ENCODE measurements around the gene KCNH6. TPM values are rescaled to one million over a fixed set of nuclear protein-coding genes. Genes with fewer than 3 reads are reported as not detected.

The KCNH6 gene
- total RNA-seq, 2 donors from 2014 or later, result 0.78 TPM; not detected in 1

DNA sequence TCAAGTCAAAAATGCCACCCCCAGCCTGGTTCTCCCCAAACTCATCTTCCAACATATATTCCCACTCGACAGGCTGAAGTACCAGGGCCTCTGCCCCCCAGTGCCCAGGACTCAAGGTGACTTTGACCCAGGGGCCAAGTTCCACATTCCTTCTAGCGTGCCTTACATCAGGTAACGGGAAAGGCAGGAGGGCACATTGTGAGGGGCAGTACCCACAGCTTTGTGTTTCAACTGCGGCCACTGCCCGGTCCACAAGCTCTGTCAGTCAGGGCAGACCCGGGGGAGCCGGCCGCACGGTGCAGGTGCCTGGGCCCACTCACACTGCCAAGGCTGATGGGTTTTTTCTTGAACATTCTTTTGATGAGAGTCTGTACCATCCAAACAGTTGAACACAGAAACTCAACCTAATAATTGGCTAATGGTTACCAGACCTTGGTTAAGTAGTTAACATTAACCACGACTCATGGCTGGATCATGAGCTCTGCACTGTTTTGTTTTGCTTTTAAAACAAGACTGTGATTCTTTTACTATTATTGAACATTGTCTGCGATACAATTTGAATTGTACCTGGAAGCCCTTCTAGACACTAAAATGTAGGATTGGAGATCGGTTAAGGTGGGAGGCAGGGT lies 28.7 kb upstream of the KCNH6 start:
- no peaks in the 10 kb centered on the region for H3K27me3 ChIP-seq
- H3K36me3 ChIP-seq (replicated peaks in 1 of 2; ENCODE audit: insufficient read depth in 1 of 2, low read depth in 2 of 2), result no peaks in the 10 kb centered on the region
- H3K4me1 ChIP-seq, result peaks cover 6% of the 10 kb centered on the region
- TF ChIP-seq, protein P1, sequence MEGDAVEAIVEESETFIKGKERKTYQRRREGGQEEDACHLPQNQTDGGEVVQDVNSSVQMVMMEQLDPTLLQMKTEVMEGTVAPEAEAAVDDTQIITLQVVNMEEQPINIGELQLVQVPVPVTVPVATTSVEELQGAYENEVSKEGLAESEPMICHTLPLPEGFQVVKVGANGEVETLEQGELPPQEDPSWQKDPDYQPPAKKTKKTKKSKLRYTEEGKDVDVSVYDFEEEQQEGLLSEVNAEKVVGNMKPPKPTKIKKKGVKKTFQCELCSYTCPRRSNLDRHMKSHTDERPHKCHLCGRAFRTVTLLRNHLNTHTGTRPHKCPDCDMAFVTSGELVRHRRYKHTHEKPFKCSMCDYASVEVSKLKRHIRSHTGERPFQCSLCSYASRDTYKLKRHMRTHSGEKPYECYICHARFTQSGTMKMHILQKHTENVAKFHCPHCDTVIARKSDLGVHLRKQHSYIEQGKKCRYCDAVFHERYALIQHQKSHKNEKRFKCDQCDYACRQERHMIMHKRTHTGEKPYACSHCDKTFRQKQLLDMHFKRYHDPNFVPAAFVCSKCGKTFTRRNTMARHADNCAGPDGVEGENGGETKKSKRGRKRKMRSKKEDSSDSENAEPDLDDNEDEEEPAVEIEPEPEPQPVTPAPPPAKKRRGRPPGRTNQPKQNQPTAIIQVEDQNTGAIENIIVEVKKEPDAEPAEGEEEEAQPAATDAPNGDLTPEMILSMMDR (IDR thresholded peaks at IDR 0.05), result no peak
- H3K9me3 ChIP-seq, result no peaks in the 10 kb centered on the region
- DNase-seq (no peak), ATAC-seq (peak; percentile 17)
- WGBS, 2 donors, result 57 to 60% methylated on average over 4 to 11 of the region's 12 CpGs
- intact Hi-C loops (cut with DNase I), result no loop called here
- peak overlapping the region in 1 of 4 donors; percentile 14 for H3K27ac ChIP-seq
- no peak overlapping the region for H3K4me3 ChIP-seq

DNA sequence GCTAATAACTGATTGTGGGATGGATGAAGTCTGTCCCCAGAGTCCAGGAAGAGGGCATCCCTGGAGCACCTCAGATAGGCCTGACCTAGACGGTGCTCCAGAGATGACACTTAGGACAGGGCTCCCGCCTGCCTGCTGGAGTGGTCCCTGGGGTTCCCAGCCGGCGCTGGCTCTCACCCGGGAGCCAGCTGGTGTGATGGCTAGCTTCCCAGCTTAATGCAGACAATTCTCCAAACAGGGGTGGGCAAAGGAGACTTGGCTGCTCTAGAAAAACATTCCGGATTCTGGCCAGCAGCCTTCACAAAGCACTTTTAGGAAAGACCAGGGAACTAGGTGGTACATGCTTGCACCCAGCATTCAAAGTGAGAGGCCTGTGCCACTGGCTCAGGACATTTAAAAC lies 27.7 kb upstream of the KCNH6 start:
- TF ChIP-seq, protein P1 (IDR thresholded peaks at IDR 0.05), result no peak
- TF ChIP-seq POLR2A (IDR thresholded peaks at IDR 0.05), result no peak
- H3K27me3 ChIP-seq, result no peaks in the 10 kb centered on the region
- intact Hi-C loops (cut with DNase I), result no loop called here
- H3K9me3 ChIP-seq, result no peaks in the 10 kb centered on the region
- H3K4me3 ChIP-seq, result no peak overlapping the region
- H3K27ac ChIP-seq, result no peak overlapping the region
- H3K4me1 ChIP-seq, result peaks cover 6% of the 10 kb centered on the region
- WGBS, 2 donors, result 51 to 67% methylated on average over 2 to 6 of the region's 6 CpGs
- no peak for ATAC-seq
- H3K36me3 ChIP-seq (replicated peaks in 1 of 2; ENCODE audit: insufficient read depth in 1 of 2, low read depth in 2 of 2), result no peaks in the 10 kb centered on the region
- no peak for DNase-seq

DNA sequence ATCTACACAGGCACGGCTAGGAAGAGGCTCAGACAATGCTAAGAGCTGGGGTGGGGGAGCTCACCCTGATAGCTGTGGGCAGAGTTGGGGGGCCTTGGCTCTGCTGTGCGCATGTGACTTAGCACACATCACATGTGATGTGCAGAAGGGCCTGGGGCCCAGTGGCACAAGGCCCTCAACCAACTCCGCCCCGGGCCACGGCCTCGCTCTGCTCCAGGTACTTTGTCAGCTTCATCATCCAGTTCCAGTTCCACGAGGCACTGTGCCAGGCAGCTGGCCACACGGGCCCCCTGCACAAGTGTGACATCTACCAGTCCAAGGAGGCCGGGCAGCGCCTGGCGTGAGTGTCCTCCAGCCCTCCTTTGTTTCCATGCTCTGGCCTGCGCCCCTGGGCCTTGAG lies 27.0 kb upstream of the KCNH6 start:
- H3K27ac ChIP-seq, result no peak overlapping the region
- H3K9me3 ChIP-seq, result no peaks in the 10 kb centered on the region
- H3K4me1 ChIP-seq, result peaks cover 6% of the 10 kb centered on the region
- H3K27me3 ChIP-seq, result no peaks in the 10 kb centered on the region
- TF ChIP-seq POLR2A (IDR thresholded peaks at IDR 0.05), result no peak
- TF ChIP-seq, protein P1 (IDR thresholded peaks at IDR 0.05), result no peak
- DNase-seq, result no peak
- no peak overlapping the region for H3K4me3 ChIP-seq
- ATAC-seq, result no peak
- no peaks in the 10 kb centered on the region for H3K36me3 ChIP-seq (replicated peaks in 1 of 2; ENCODE audit: insufficient read depth in 1 of 2, low read depth in 2 of 2)
- intact Hi-C loops (cut with DNase I), result no loop called here
- WGBS, 2 donors, result 82% methylated on average over 12 of the region's 12 CpGs; no CpG with 5 or more reads in 1 of the 2 donors

DNA sequence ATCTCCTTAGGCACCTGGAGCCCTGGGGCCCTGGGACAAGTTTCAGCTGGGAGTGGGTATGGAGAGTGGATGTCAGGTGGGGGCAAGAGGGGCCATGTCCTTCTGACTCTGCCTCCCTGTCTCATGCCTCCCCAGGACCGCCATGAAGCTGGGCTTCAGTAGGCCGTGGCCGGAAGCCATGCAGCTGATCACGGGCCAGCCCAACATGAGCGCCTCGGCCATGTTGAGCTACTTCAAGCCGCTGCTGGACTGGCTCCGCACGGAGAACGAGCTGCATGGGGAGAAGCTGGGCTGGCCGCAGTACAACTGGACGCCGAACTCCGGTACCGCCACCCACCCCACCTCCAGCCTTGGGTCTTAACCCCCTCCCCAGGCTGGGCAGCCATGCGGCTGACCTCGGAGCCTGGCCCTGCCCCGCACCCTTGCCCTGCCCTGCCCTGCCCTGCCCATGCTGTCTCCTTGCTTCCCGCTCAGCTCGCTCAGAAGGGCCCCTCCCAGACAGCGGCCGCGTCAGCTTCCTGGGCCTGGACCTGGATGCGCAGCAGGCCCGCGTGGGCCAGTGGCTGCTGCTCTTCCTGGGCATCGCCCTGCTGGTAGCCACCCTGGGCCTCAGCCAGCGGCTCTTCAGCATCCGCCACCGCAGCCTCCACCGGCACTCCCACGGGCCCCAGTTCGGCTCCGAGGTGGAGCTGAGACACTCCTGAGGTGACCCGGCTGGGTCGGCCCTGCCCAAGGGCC lies 26.3 kb upstream of the KCNH6 start:
- intact Hi-C loops (cut with DNase I), result no loop called here
- WGBS, 2 donors, result 86% methylated on average over 31 of the region's 36 CpGs; no CpG with 5 or more reads in 1 of the 2 donors
- H3K27me3 ChIP-seq, result no peaks in the 10 kb centered on the region
- H3K4me3 ChIP-seq, result no peak overlapping the region
- peaks cover 6% of the 10 kb centered on the region for H3K4me1 ChIP-seq
- H3K9me3 ChIP-seq, result no peaks in the 10 kb centered on the region
- no peak overlapping the region for H3K27ac ChIP-seq
- no peak for ATAC-seq
- DNase-seq, result no peak
- H3K36me3 ChIP-seq (replicated peaks in 1 of 2; ENCODE audit: insufficient read depth in 1 of 2, low read depth in 2 of 2), result no peaks in the 10 kb centered on the region
- no peak for TF ChIP-seq POLR2A (IDR thresholded peaks at IDR 0.05)
- TF ChIP-seq, protein P1 (IDR thresholded peaks at IDR 0.05), result no peak

All from body of pancreas (tissue), 4 donors.